HG03378 (cell line): ENCODE measurements around the gene DCBLD1.

Source experiments
- ATAC-seq: cut with Tn5 transposase; IDR thresholded peaks from one replicate; pipeline ENCODE4 v1.9.1; 2021; ENCODE audit warnings: mild to moderate bottlenecking, moderate library complexity; ENCODE audit not compliant: unreplicated experiment

Gene DCBLD1

DNA sequence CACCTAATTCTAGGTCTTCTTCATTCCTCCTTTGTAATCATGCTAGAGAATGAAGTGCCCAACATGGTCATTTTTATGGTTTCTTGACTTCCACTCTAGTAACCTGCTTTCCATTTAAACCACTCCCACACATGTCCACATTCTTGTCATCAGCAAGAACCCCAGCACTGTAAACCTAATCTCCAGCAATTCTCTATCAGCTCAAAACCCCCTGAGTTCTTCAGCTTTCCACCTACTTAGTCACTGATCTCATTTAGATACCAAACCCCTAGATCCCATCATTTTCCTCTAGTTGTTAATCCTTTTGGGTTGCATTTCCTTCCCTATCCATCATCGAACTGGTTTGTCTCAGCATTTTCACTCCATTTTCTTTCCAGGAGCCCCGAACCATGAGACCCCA lies 70.1 kb downstream of the DCBLD1 start:
- no peak for ATAC-seq

DNA sequence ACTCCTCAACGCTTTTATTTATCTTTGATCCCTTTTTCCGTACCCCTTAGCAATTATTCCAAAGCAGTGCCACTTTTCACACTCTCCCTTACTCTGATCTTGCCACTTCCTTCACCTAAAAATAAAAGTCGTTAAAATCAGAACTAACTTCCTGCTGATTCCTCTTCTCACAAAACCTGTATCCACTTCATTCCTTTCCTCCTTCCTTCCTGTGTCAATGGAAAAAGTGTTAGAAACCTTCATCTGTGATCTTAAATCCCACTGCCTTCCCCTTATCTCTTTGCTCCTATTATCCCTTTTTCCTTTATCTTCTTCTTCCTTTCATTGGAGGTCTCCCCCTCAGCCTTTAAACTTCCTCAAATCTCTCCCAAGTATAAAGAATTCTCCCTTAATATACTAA lies 70.7 kb downstream of the DCBLD1 start:
- ATAC-seq, result no peak

DNA sequence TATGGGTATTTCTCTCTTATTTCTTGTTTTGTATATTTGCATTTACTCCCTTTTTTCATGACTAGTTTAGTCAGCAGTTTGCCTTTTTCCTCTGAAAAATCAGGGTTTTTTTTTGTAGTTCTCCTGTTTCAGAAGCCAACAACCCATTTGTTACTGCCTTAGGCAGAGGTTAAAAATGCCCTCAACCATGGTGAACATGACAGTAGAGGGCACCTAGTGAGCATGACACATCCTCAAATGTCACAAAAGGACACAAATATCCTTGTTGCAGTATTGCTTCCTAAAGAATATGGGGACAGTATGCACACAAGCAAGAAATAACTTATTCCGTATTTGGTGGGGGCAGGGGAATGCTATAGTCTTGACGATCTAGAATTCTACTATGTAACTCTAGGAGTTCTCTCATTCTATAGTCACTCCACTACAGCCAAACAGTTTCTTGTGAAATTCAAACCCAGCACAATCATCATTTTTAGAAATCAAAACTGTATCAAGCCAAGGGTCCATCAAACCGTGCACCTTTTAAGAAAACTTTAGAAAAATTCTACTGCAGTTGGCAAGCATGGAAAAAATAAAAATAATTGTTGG lies 72.9 kb downstream of the DCBLD1 start:
- ATAC-seq, result no peak

DNA sequence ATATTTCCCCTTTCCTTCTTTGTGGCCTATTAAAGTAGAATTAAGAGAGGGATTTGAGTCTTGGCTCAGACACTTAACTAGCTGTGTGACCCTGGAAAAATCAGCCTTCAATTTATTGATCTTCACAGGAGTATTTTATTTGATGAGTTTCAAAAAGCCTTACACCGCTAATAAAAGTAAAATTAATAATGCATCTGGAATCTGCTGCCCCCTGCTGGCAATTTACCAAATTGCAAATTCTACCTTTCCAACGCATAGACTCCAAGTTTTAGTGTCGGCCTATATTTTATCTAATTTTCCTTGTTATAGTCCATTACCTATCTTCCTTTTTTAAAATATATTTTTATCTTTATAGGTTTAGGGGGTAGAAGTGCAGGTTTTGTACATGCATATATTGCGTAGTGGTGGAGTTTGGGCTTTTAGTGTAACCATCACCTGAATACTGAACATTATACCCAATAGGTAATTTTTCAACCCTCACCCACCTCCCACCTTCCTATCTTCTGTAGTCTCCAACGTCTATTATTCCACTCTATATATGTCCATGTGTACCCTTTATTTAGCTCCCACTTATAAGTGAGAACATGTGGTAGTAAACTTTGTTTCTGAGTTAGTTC lies 73.5 kb downstream of the DCBLD1 start:
- no peak for ATAC-seq

DNA sequence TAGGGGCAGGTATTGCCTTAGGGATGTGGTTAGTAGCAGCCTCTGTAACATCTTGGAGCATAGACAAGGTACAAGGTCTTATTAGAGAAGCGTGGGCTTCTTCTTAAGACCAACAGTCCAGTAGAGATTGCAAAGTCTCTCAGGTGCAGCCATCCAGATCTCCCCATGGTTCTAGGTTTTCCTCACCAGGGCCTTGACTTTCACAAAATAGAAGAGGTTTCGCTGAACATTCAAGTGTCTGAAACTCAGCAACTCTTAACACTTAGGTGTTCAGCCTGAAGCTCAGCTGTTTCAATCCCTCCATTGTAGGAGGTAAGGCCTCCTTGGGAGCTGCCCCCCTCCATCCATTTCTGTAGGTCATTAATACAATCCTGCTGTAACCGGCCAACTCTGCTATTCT lies 75.5 kb downstream of the DCBLD1 start:
- no peak for ATAC-seq

DNA sequence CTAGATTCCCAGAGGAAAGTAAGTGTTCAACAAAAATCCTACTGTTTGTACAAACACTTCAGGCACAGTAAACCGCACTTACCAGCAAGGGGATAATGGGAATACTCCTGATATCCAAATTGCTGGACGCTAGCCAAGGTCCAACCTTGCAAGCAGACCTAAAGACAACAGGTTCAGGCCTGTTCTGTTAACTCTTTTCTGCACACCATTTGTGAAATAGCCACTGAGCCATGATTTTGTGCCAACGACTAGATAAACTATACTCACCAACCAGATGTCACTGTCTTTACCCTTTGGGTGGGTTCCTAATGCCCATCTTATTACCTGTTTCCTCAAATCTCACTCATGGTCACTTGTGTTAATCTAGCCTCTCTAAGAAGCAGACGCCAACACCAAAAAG lies 76.3 kb downstream of the DCBLD1 start:
- ATAC-seq, result no peak

DNA sequence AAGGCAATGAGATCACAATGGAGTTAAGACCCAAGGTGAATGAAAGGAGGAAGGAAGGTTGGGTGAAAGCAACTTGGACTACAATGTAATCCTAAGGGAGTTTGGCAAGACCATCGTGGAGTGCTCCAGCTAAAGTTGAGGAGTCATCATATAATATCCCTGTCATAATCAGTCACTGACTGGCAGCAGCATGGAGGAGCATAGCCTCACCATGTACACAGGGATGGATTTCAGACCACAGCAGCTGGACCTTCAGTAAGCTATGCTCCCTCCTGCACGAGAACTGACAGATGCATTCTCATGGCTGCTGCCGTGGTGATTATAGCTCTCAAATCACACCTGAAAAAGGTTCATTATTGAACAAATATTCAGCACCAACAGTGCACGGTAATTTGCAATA lies 76.8 kb downstream of the DCBLD1 start:
- ATAC-seq, result no peak

DNA sequence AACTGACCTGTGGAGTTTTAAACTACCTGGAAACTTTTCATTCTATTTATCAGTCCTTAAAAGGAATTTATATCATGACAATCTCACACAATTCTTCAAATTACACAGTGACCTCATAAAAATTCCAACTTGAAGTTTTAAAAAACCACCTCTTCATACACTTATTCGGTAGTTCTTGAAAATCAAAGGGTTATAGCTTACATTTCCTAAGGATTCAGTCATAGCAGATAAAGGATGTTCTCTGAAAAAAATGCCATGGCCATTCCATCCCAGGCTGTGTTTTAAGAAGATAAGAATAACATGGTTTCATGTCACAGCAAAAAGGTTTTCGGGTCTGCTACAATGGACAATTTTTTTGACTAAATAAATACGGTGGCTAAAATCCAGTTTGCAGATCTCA lies 78.7 kb downstream of the DCBLD1 start:
- ATAC-seq, result no peak

DNA sequence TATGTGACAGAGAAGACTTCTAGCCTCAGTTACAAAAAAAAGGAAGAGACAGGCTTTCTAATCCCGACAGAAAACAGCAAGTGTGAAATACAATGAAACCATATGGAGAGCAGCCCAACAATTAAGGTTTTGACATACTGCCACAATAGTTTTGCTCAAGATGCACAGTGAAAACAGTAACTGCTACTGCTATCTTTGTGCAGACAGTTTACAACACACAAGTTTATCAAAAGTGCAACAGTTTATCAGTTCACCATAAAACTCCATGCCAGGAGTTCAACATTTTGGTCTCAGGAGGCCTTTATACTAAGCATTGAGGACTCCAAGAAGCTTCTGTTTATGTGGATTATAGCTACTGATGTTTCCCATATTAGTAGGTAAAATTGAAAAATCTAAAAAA lies 82.2 kb downstream of the DCBLD1 start:
- ATAC-seq, result no peak

DNA sequence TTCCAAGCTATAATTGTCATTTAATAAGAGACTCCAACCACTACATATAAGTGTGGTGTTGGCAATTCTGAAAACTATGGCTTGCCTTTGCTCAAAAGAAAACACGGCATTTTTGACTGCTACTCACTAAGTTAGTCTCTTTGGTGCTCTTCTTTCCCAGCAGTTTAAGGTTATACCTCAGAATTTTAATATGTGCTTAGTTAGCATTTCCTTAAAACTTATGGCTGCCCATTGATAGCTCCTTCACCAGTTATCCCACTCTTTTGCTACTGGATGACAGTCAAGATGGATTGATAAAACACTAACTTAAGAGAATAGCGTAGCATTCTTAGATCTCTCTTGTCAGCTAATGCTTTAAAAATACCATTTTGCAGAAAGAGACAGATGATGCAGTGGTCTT lies 85.8 kb downstream of the DCBLD1 start:
- no peak for ATAC-seq

DNA sequence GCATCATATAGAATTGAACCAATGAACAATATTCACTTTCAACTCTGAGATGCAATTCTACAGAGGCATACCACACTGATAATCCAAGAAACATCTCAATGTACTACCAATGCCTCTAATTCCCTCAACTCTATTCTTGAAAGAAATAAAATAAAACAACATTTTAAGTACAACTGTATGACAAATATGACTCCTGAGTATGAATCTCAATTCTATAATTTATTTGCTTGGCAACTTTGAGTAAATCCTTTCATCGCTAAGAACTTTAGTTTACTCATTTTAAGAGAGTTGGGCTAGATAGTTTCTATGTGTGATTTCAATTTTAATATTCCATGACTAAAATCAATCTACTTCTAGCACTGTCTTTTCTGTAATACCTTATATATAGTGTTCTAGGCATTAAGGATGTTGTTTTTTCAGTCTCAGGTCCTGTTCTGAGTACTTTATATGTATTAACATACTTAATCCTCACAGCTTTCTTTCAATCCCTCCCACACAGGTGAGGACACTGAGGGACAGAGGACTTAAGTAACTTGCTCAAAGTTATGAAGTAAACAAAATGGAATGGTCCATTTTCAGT lies 86.4 kb downstream of the DCBLD1 start:
- no peak for ATAC-seq

DNA sequence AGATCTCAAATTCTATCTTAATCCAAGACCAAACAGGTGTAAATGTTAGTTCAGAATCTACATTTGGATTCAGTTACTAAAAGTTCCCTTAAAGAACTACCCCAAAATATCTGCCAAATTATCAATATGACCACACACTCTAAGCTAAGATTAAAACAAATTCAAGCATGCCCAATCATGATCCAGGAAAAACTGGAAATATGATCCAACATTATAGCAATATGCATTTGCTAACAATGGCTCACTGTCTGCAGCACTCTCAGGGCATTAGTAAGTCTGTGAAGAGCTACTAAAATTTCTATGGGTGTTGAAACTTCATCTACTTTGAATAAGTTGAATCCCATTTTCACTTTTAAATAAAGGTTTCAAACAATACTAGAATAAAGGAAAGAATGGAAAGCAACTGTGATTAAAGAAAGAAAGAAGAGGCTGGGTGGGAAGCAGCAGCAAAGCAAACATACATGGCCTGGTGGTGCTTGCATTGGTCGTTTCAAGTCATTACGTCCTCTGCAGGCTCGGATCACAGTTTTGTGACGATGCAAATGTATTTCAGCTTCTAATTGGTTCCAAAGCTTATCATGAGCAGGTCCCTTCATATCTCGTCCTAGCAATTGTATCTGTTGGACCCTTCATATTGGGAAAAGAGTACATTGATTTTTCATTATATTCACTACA lies 90.7 kb downstream of the DCBLD1 start:
- ATAC-seq, result no peak

DNA sequence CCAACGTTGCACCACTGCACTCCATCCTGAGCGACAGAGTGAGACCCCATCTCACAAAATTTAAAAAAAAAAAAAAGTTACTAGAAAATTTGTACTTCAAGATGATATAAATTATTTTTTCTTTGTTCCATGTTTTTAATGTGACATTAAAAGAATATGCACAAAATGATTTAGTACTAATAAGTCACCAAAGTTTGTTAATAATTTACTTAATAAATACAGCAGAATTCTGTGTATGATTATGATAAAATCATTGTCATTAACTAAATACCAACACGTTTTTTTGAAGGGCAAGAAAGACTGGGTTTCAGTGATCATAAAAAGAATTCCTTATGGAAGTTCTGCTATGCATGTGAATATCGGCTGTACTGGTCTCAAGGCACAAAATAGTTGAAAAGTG lies 91.7 kb downstream of the DCBLD1 start:
- no peak for ATAC-seq

DNA sequence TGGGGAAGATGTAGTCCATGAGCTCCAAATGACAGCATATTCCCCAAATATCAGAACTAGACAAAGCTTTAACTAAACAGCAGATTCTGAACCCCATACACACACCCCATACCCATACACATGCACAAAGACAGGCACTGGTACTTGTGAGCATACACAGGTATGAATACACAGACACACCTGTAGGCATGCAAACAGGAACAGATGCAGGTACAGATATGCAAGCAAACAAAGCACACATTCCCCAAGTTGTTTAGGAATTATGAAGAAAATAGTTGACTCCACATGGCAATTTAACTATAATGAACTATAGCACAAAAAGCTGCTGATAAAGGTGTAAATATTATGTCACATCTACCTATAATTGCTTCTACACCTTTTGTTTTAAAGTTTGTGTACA lies 103.2 kb downstream of the DCBLD1 start:
- no peak for ATAC-seq

DNA sequence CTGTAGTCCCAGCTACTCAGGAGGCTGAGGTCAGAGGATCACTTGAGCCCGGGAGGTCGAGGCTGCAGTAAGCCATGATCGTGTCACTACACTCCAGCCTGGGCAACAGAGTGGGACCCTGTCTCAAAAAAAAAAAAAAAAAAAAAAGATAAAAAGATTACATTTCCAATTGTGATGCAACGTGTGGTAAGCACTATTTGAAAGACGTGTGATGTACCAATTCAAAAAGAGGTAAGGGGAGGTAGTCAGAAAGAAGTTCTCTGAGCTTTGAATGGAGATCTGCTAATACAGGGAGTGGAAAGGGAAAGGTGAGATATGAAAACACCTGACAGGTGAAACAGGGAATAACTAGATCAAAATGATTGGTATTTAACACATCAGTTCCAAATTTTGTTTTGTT lies 108.0 kb downstream of the DCBLD1 start:
- no peak for ATAC-seq

DNA sequence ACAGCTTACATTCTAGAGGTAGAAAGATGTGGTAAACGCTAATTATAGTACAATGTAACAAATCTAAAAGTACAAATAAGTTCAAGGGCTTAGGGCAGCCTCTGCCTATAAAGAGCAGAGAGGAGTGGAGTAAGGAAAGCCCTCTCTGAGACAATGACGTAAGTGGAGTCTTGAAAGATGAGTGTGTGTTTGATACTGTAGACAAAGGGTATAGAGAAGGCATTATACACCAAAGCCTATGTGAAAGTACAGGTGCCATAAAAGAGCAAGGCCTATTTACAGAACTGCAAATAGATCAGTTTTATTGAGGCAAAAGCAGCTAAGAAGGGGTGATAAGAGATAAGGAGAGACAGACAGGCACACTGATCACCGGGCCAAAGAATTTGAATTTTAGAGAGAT lies 108.9 kb downstream of the DCBLD1 start:
- no peak for ATAC-seq

DNA sequence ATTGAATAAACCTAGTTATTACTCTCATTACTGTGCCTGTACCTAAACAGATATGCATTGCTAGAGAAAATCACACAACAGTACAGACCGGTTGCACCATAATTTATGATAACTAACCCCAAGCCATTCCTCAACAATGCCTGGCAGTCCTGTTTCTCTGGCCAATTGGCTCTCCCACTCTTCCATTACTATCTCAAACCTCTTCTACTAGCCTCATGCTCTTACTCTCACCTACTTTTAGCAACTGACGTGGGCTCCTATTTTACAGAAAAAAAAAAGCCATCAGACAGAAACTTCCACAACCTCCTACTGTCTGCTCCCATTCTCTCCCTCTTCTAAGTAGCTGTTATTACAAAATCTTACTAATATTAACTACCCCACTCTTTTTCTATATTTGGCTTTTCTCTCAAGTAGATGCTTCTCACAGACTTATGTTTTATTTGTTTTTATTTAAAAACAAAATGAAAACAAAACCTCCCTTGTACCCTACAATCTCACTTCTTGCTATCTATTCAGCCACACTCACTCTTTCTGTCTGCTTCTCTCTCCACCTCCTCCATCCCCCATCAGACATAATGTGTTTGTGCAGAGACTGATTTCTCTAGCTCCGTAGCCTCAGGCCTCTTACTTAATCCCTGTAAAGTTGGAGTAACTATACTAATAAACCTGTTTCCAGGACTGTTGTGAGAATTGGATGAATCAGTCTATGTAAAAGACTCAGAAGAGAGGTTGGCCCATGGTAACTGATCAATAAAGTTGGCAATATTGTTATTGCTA lies 110.7 kb downstream of the DCBLD1 start:
- ATAC-seq, result no peak

DNA sequence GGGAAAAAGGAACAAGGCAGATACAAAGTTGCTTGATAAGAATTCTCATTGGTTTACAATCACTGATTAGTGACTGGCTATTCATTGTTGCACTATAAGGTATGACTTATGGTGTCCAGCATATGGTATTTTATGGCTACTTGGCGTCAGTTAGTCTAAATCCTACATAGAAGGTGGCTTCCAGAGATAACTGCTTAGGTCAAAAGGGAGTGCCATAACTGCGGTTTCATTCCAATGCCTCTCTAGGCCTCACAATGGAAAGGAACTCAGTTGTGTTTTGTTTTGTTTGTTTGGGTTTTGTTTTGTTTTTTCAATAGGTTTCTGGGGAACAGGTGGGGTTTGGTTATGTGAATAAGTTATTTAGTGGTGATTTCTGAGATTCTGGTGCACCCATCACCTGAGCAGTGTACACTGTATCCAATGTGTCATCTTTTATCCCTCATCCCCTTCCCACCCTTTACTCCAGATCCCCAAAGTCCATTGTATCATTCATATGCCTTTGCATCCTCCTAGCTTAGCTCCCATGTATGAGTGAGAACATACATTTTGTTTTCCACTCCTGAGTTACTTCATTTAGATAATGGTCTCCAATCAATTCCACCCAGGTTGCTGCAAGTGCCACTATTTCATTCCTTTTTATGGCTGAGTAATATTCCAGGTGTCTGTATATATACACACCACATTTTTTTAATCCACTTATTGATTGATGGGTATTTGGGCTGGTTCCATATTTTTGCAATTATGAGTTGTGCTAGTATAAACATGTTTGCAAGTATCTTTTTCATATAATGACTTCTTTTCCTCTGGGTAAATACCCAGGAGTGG lies 112.8 kb downstream of the DCBLD1 start:
- no peak for ATAC-seq

DNA sequence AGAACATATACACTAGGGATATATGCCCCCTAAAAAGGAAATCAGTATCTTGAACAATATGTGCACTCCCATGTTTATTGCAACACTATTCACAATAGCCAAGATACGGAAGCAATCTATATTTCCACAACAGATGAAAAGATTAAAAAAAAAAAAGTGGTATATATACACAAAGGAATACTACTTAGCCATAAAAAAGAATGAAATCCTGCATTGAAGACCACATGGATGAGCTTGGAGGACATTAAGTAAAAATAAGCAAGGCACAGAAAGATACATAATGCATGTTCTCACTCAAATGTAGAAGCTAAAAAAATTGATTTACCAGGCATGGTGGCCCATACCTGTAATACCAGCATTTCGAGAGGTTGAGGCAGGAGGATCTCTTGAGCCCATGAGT lies 115.3 kb downstream of the DCBLD1 start:
- no peak for ATAC-seq
